HEK293T (cell line): ENCODE data around the gene MPDU1.

ENCODE experiments used
- CTCF ChIA-PET: fragments of 350-600 bp; formaldehyde crosslinking; extraction: SDS; loops from one replicate; lab custom pipeline; 2021; ENCODE audit warnings: antibody characterized with exemption, inconsistent platforms; lab: Yijun Ruan, JAX
- POLR2A ChIA-PET: fragments of 350-600 bp; formaldehyde crosslinking; extraction: SDS; loops from one replicate; lab custom pipeline; 2020; ENCODE audit warnings: antibody characterized with exemption, inconsistent platforms; lab: Yijun Ruan, JAX
- DNase-seq: peaks from one replicate; pipeline ENCODE4 v3.0.0; 2012; ENCODE audit warnings: mixed read lengths; ENCODE audit errors: extremely low spot score
- ARNT ChIP-seq: fragments of 450-650 bp; IDR thresholded peaks from 2 replicates; pipeline ENCODE4 v1.6.1; 2017; ENCODE audit warnings: mild to moderate bottlenecking
- BHLHE40 ChIP-seq: fragments of 450-650 bp; IDR thresholded peaks from 2 replicates; pipeline ENCODE4 v1.6.1; 2016; ENCODE audit warnings: mild to moderate bottlenecking, moderate library complexity, borderline replicate concordance
- CTBP1 ChIP-seq: fragments of 450-650 bp; IDR thresholded peaks from 2 replicates; pipeline ENCODE4 v1.6.1; 2016; ENCODE audit warnings: borderline replicate concordance
- ELF4 ChIP-seq: fragments of 450-650 bp; IDR thresholded peaks from 2 replicates; pipeline ENCODE4 v1.6.1; 2017; ENCODE audit warnings: antibody characterized with exemption
- FOXA1 ChIP-seq: fragments of 450-650 bp; IDR thresholded peaks from 2 replicates; pipeline ENCODE4 v1.6.1; 2016; ENCODE audit warnings: mild to moderate bottlenecking
- FOXK2 ChIP-seq: fragments of 450-650 bp; IDR thresholded peaks from 2 replicates; pipeline ENCODE4 v1.6.1; 2016; ENCODE audit warnings: mild to moderate bottlenecking
- FOXM1 ChIP-seq: fragments of 450-650 bp; IDR thresholded peaks from 2 replicates; pipeline ENCODE4 v1.6.1; 2017; ENCODE audit warnings: mild to moderate bottlenecking, borderline replicate concordance
- HDGF ChIP-seq: fragments of 450-650 bp; IDR thresholded peaks from 2 replicates; pipeline ENCODE4 v1.6.1; 2017; ENCODE audit warnings: antibody characterized with exemption, borderline replicate concordance
- L3MBTL2 ChIP-seq: fragments of 450-650 bp; conservative IDR thresholded peaks from 2 replicates; pipeline ENCODE4 v1.6.1; 2016; ENCODE audit warnings: mild to moderate bottlenecking
- LEF1 ChIP-seq: fragments of 450-650 bp; IDR thresholded peaks from 2 replicates; pipeline ENCODE4 v1.6.1; 2017; ENCODE audit warnings: mild to moderate bottlenecking, borderline replicate concordance
- NFRKB ChIP-seq: fragments of 450-650 bp; IDR thresholded peaks from 2 replicates; pipeline ENCODE4 v1.6.1; 2016; ENCODE audit warnings: mild to moderate bottlenecking, moderate library complexity
- PKNOX1 ChIP-seq: fragments of 450-650 bp; IDR thresholded peaks from 2 replicates; pipeline ENCODE4 v1.6.1; 2016
- SP1 ChIP-seq: fragments of 450-650 bp; IDR thresholded peaks from 2 replicates; pipeline ENCODE4 v1.6.1; 2017
- SUZ12 ChIP-seq: fragments of 450-650 bp; IDR thresholded peaks from 2 replicates; pipeline ENCODE4 v1.6.1; 2016; ENCODE audit warnings: mild to moderate bottlenecking
- TARDBP ChIP-seq: fragments of 450-650 bp; IDR thresholded peaks from 2 replicates; pipeline ENCODE4 v1.6.1; 2016
- ZNF384 ChIP-seq: fragments of 450-650 bp; IDR thresholded peaks from 2 replicates; pipeline ENCODE4 v1.6.1; 2016

MPDU1 gene

GRCh38 chr17:7548585-7549400, 34.9 kb upstream of the MPDU1 start, which contains the start of gene TNFSF12:
Gene TNFSF12, plus strand, starts transcription at chr17:7549058. Its CDS starts 96 bp downstream, at chr17:7549154.
- no peak for TF ChIP-seq SUZ12
- peak; percentile 25; the same call in 1 of the 2 replicates for TF ChIP-seq L3MBTL2
- ChIA-PET POLR2A (interaction anchor here (1.1 to 1.6 kb wide), 2 partner anchors 12 to 25 kb away, joined by 4 to 5 read pairs; no protein-coding TSS in a partner anchor), CTCF (interaction anchor here (2.0 kb wide), 1 partner anchor 12 kb away, joined by 6 read pairs; no protein-coding TSS in a partner anchor)
- DNase-seq: peak; percentile 50

- ChIA-PET CTCF (interaction anchor here (0.6 to 2.0 kb wide), 2 partner anchors 11 to 702 kb away, joined by 6 to 9 read pairs; no protein-coding TSS in a partner anchor), POLR2A (interaction anchor here (1.0 to 1.6 kb wide), 3 partner anchors 11 to 111 kb away, joined by 3 to 5 read pairs (median 4); no protein-coding TSS in a partner anchor)
- DNase-seq: no peak
- no peak for TF ChIP-seq NFRKB
Measured at GRCh38 chr17:7549401-7550055, 34.1 kb upstream of the MPDU1 start.

DNA sequence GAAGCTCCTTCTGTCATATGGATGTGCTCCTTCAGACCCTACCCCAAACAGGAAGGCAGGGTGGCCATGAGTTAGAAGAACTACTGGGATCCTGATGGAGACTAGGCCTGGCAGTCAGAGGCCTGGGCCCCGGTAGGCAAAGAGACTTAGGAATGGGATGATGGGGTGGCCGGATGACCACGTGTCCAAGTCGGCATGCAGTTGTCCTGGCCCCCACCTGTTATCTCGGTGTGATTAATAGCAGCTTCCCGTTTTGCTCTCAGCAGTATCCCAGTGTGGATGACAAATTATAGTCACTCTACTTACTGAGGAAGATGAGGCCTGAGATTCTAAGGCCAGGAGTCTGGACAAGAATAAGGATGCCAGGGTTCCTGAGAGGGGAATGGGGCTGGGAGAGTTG, 33.3 kb upstream of the MPDU1 start:
- TF ChIP-seq PKNOX1: no peak
- no peak for TF ChIP-seq CTBP1
- no peak for TF ChIP-seq NFRKB
- no peak for TF ChIP-seq ZNF384
- TF ChIP-seq TARDBP: no peak
- no peak for TF ChIP-seq HDGF
- no peak for TF ChIP-seq SP1
- TF ChIP-seq FOXM1: no peak
- TF ChIP-seq LEF1: no peak
- TF ChIP-seq L3MBTL2: no peak
- TF ChIP-seq ARNT: no peak
- TF ChIP-seq ELF4: no peak
- TF ChIP-seq FOXK2: no peak
- TF ChIP-seq SUZ12: no peak
- POLR2A ChIA-PET: interaction anchor here (1.0 to 1.1 kb wide), 2 partner anchors 10 to 112 kb away, joined by 3 to 4 read pairs; no protein-coding TSS in a partner anchor
- CTCF ChIA-PET: no interaction called here
- DNase-seq: no peak

- TF ChIP-seq TARDBP: no peak
- no peak for TF ChIP-seq ZNF384
- TF ChIP-seq BHLHE40: no peak
- TF ChIP-seq SP1: no peak
- TF ChIP-seq ARNT: no peak
- TF ChIP-seq HDGF: no peak
- TF ChIP-seq NFRKB: no peak
- DNase-seq: no peak
- ChIA-PET CTCF (interaction anchor here (1.2 kb wide), 1 partner anchor 9 kb away, joined by 4 read pairs; no protein-coding TSS in a partner anchor), POLR2A (interaction anchor here (1.0 kb wide), 1 partner anchor 9 kb away, joined by 5 read pairs; no protein-coding TSS in a partner anchor)
Measured at GRCh38 chr17:7551396-7551795, 32.3 kb upstream of the MPDU1 start.

- DNase-seq: no peak
- TF ChIP-seq FOXK2 (no peak), NFRKB (no peak), SUZ12 (no peak), ZNF384 (no peak), FOXM1 (no peak), BHLHE40 (no peak), SP1 (no peak), L3MBTL2 (no peak), LEF1 (no peak), CTBP1 (no peak), HDGF (no peak), ELF4 (no peak), PKNOX1 (no peak), TARDBP (no peak), ARNT (no peak), FOXA1 (no peak)
- ChIA-PET POLR2A (no interaction called here), CTCF (interaction anchor here (1.2 kb wide), 1 partner anchor 8 kb away, joined by 4 read pairs; no protein-coding TSS in a partner anchor)
Measured at GRCh38 chr17:7552621-7553051, 31.0 kb upstream of the MPDU1 start.

DNA sequence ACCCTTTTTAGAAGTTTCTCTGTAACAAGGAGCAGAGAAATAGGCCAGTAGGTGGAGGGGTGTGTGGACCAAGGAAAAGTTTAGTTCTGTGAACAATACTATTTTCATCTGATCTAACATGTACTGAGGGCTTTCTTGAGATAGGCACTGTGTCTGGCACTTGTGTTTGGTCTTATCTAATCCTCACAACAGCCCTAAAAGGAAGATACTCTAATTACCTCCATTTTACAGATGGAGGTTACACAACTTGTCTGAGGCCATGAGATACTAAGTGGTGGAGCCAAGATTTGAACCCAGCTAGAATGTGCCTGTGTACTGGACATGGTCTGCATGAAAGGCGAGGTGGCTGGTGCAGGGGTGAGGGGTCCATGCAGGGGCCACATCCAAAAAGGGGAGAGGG, 30.3 kb upstream of the MPDU1 start:
- ChIA-PET POLR2A (no interaction called here), CTCF (no interaction called here)
- no peak for DNase-seq
- TF ChIP-seq CTBP1: no peak
- TF ChIP-seq L3MBTL2: no peak
- TF ChIP-seq FOXK2: no peak
